ENCODE results near the gene SCARB1.

The SCARB1 gene

DNA sequence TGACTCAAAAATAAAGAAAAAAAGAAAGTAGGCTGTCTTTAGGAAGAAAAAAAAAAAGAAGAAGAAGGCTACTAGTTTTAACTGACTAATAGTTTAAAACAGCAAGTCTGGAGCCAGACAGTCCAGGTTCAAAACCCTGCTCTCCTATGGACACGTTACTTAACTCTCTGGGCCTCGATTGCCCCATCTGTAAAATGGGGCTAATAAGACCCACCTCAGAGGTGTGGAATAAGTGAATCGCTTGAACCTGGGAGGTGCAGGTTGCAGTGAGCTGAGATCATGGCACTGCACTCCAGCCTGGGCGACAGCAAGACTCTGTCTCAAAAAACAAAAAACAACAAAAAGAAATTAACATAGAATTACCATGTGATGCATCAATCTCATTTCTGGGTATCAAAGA lies 10.5 kb upstream of the SCARB1 start:
- H3K27me3 ChIP-seq (ENCODE audit: insufficient read depth, low read length, poor library complexity): no peaks in the 10 kb centered on the region
- H3K27ac ChIP-seq (ENCODE audit: low read length): no peak overlapping the region
- H3K9me3 ChIP-seq (ENCODE audit: insufficient read depth, low read length, severe bottlenecking): no peaks in the 10 kb centered on the region
- H3K4me2 ChIP-seq (ENCODE audit: insufficient read depth, low read length): no peak overlapping the region
- no peaks in the 10 kb centered on the region for H3K79me2 ChIP-seq (ENCODE audit: insufficient read depth, low read length)
- ATAC-seq (ENCODE audit: insufficient read depth, low read depth): no peak
- H3K36me3 ChIP-seq (ENCODE audit: insufficient read depth, low read length): no peaks in the 10 kb centered on the region
- no peak overlapping the region for H2AFZ ChIP-seq (ENCODE audit: low read depth, low read length)
- no peaks in the 10 kb centered on the region for H4K20me1 ChIP-seq (ENCODE audit: insufficient read depth, low read length)
- no peak for TF ChIP-seq EZH2 (IDR thresholded peaks at IDR 0.05; ENCODE audit: borderline replicate concordance, low read depth, low read length, severe bottlenecking)
- TF ChIP-seq, protein P1, sequence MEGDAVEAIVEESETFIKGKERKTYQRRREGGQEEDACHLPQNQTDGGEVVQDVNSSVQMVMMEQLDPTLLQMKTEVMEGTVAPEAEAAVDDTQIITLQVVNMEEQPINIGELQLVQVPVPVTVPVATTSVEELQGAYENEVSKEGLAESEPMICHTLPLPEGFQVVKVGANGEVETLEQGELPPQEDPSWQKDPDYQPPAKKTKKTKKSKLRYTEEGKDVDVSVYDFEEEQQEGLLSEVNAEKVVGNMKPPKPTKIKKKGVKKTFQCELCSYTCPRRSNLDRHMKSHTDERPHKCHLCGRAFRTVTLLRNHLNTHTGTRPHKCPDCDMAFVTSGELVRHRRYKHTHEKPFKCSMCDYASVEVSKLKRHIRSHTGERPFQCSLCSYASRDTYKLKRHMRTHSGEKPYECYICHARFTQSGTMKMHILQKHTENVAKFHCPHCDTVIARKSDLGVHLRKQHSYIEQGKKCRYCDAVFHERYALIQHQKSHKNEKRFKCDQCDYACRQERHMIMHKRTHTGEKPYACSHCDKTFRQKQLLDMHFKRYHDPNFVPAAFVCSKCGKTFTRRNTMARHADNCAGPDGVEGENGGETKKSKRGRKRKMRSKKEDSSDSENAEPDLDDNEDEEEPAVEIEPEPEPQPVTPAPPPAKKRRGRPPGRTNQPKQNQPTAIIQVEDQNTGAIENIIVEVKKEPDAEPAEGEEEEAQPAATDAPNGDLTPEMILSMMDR (IDR thresholded peaks at IDR 0.05; ENCODE audit: borderline replicate concordance, extremely low read depth, low read length, poor library complexity, severe bottlenecking): no peak
- DNase-seq: no peak
- no peaks in the 10 kb centered on the region for H3K4me1 ChIP-seq (ENCODE audit: insufficient read depth, low read length)
- H3K9ac ChIP-seq (ENCODE audit: low read depth, low read length): no peak overlapping the region
- no peak overlapping the region for H3K4me3 ChIP-seq (ENCODE audit: low read depth in 1 of 2, low read length in 2 of 2)

DNA sequence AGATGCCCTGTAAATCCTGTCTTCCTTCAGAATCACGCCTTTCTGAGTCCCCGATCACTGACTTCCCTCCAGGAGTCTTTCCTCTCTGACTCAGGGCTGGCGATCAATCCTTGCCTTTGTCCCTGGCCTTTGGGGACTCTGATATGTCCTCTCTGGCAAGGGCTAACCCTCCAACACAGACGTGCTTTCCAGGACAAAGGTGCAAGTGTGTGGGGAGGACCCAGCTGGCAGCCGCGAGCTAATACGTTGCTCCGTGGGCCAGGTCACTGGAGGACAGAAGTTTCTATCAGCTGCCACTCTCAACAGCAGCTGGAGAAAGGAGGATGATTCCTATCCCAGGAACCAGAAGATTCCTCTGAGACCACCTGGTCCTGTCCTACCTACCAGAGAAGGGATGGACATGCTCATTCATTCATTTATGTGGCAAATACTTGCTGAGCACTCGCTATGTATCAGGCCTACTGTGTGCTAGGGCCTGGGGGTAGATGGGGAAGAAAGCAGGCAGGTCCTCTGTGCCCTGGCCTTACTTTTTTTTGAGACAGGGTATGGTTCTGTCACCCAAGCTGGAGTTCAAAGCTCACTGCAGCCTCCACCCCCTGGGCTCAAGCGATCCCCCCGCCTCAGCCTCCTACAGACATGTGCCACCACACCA lies 8.5 kb upstream of the SCARB1 start:
- DNase-seq (no peak), ATAC-seq (ENCODE audit: insufficient read depth, low read depth) (no peak)
- Histone ChIP-seq H4K20me1 (ENCODE audit: insufficient read depth, low read length) (no peaks in the 10 kb centered on the region), H3K4me3 (ENCODE audit: low read depth in 1 of 2, low read length in 2 of 2) (no peak overlapping the region), H3K9ac (ENCODE audit: low read depth, low read length) (no peak overlapping the region), H3K4me2 (ENCODE audit: insufficient read depth, low read length) (no peak overlapping the region), H3K4me1 (ENCODE audit: insufficient read depth, low read length) (no peaks in the 10 kb centered on the region), H3K79me2 (ENCODE audit: insufficient read depth, low read length) (no peaks in the 10 kb centered on the region), H3K36me3 (ENCODE audit: insufficient read depth, low read length) (no peaks in the 10 kb centered on the region), H2AFZ (ENCODE audit: low read depth, low read length) (no peak overlapping the region), H3K27ac (ENCODE audit: low read length) (no peak overlapping the region), H3K27me3 (ENCODE audit: insufficient read depth, low read length, poor library complexity) (no peaks in the 10 kb centered on the region), H3K9me3 (ENCODE audit: insufficient read depth, low read length, severe bottlenecking) (no peaks in the 10 kb centered on the region)
- TF ChIP-seq EZH2 (IDR thresholded peaks at IDR 0.05; ENCODE audit: borderline replicate concordance, low read depth, low read length, severe bottlenecking): no peak
- TF ChIP-seq, protein P1 (IDR thresholded peaks at IDR 0.05; ENCODE audit: borderline replicate concordance, extremely low read depth, low read length, poor library complexity, severe bottlenecking): no peak

DNA sequence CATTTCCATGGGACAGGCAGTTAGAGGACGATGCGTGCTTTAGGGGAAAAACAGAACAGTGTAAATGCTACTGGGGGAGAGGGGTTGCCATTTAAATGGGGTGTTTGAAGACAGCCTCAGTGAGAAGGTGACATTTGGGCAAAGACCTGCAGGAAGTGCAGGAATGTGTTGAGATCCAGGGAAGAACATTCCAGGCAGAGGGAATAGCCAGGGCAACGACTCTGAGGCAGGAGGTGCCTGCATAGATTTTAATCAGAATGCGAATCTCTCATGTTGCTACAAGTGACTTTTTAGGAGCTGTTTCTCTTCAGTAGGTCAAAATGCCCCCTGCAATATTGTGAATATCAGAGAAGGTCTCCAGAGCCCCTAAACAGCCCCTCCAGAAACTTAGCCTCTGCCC lies 7.6 kb upstream of the SCARB1 start:
- Histone ChIP-seq H3K9me3 (ENCODE audit: insufficient read depth, low read length, severe bottlenecking) (no peaks in the 10 kb centered on the region), H2AFZ (ENCODE audit: low read depth, low read length) (no peak overlapping the region), H3K36me3 (ENCODE audit: insufficient read depth, low read length) (no peaks in the 10 kb centered on the region), H3K4me1 (ENCODE audit: insufficient read depth, low read length) (0 out of 2 replicates have a peak, but pooled peaks cover 2% of the 10 kb centered on the region), H4K20me1 (ENCODE audit: insufficient read depth, low read length) (no peaks in the 10 kb centered on the region), H3K27ac (ENCODE audit: low read length) (no peak overlapping the region), H3K4me3 (ENCODE audit: low read depth in 1 of 2, low read length in 2 of 2) (no peak overlapping the region), H3K79me2 (ENCODE audit: insufficient read depth, low read length) (no peaks in the 10 kb centered on the region), H3K27me3 (ENCODE audit: insufficient read depth, low read length, poor library complexity) (no peaks in the 10 kb centered on the region), H3K4me2 (ENCODE audit: insufficient read depth, low read length) (no peak overlapping the region), H3K9ac (ENCODE audit: low read depth, low read length) (no peak overlapping the region)
- ATAC-seq (ENCODE audit: insufficient read depth, low read depth): no peak
- TF ChIP-seq EZH2 (IDR thresholded peaks at IDR 0.05; ENCODE audit: borderline replicate concordance, low read depth, low read length, severe bottlenecking): no peak
- TF ChIP-seq, protein P1 (IDR thresholded peaks at IDR 0.05; ENCODE audit: borderline replicate concordance, extremely low read depth, low read length, poor library complexity, severe bottlenecking): no peak
- no peak for DNase-seq

Measured in DND-41 (cell line).